ENCODE measurements around the gene NCF4.

NCF4 gene

DNA sequence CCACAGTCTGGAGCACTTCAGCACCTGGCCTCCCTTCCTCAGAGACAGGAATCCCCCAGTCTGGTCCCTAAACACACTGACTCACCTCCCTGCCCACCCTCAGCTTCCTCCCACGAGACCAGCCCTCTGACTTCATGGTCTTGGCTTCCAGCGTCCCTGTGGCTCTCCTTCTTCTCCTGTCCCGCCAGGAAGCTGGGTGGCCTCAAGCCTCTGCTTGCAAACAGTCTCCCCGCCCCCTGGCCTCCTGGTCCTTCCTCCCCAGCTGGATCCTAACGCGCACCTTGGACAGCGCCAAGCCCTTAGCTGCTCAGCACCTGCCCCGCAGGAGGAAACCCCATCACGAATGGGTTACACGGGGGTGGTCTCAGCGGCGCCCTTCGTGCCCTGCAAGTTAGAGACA, 4.5 kb downstream of the NCF4 start:
- no peak for DNase-seq

DNA sequence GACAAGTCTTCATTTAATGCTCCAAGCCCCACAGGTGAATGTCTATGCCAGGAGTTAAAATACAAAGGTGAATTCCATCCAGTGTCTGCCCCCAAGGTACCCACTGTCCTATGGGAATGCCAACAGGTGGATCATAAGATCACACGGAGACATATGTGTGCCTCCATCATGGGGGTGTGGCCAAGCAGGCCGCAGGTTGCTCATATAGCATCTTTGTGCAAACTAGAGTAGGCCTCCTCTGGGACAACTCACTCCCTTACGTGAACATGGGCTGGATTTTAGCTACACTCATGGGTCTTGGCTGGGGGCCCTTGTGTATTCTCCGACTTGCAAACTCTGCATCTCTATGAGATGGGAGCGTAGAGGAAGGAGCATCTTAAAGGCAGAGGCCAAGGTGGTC, 6.9 kb downstream of the NCF4 start:
- DNase-seq = no peak

DNA sequence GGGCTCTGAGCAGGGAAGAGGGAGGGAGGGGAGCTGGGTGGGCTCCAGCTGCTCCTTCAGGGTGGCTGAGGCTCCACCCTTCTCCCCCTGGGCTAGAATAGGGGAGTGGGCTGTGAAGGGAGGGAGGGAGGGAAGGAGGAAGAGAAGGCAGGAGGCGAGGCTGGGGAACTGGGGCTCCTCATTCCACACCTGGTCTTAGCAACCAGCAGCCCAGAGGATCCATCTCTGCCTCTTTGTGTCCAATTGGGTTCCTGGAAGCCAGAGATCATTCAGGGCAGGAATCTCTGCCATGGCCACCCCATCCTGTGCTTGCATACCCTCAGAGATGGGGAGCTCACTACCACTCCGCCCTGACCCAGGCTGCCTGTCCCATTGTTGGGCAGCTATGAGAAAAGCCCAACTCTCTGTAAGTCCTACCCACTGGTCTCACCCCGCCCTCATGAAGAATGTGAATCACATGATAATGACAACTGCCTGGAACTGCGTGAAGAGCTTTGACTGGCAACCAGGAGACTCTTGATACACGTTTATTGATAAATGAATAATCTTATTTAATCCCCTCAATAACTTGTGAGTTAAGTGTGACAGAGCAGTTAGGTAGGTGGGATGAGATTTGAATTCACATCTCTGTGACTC, 7.9 kb downstream of the NCF4 start:
- no peak for DNase-seq

DNA sequence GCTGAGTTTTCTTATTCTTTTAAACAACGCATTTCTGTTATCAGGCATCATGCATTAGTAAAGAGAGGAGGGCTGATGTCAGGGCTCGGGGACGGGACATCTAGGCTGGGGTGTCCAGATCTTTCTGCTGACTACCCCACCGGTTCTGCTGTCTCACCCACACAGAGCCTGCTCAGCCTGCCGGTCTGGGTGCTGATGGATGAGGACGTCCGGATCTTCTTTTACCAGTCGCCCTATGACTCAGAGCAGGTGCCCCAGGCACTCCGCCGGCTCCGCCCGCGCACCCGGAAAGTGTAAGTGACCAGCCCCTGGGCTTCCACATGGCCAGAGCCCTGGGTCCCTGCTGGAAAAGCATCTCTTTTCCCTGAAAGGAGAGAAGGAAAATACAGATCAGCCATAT, 9.4 kb downstream of the NCF4 start:
- no peak for DNase-seq

DNA sequence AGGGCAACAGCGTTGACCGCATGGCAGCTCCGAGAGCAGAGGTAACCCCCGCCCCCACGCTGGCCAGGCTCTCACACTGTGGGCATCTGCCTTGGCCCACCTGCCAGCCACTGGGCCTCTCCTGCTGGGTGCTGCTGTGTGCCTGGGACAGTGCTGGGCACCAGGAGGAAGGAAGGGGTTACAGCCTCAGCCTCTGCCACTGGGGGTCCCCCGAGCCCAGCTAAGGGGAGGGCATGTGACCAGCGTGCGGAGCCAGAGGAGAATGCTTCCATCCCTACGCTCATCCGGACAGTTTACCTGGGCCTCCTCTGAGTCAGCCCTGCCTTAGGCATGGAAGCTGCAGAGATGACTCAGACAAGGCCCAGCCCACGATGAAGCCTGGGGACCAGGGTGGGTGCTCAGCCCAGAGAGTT, 10.9 kb downstream of the NCF4 start:
- DNase-seq = no peak

DNA sequence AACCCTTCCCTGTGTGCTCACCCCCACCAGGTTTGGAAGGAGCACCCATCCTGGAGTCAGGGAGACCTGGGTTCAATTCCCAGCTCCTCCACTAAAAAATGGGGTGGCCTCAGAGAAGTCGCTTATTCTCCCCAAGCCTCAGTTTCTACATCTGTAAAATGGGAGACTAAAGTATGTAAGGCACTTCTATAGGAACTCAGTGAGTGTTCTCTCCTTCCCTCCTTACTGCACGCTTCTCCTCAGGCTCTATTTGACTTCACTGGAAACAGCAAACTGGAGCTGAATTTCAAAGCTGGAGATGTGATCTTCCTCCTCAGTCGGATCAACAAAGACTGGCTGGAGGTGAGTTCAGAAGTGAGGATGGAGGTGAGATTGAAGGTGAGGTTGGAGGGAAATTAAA, 11.3 kb downstream of the NCF4 start:
- DNase-seq = no peak

DNA sequence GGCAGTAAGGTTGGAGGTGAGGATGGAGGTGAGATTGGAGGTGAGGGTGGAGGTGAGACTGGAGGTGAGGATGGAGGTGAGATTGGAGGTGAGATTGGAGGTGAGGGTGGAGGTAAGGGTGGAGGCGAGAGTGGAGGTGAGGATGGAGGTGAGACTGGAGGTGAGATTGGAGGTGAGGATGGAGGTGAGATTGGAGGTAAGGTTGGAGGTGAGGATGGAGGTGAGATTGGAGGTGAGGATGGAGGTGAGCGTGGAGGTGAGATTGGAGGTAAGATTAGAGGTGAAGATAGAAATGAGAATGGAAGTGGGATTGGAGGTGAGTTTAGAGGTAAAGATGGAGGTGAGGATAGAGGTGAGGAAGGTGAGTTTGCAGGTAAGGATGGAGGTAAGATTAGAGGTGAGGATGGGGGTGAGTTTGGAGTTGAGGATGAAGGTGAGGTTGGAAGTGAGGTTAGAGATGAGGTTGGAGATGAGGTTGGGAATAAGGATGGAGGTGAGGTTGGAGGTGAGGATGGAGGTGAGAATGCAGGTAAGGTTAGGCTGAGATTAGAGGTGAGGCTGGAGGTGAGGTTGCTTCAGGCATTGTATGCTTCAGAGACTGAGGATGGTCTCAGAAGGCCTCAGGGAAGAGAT, 12.2 kb downstream of the NCF4 start:
- DNase-seq = no peak

DNA sequence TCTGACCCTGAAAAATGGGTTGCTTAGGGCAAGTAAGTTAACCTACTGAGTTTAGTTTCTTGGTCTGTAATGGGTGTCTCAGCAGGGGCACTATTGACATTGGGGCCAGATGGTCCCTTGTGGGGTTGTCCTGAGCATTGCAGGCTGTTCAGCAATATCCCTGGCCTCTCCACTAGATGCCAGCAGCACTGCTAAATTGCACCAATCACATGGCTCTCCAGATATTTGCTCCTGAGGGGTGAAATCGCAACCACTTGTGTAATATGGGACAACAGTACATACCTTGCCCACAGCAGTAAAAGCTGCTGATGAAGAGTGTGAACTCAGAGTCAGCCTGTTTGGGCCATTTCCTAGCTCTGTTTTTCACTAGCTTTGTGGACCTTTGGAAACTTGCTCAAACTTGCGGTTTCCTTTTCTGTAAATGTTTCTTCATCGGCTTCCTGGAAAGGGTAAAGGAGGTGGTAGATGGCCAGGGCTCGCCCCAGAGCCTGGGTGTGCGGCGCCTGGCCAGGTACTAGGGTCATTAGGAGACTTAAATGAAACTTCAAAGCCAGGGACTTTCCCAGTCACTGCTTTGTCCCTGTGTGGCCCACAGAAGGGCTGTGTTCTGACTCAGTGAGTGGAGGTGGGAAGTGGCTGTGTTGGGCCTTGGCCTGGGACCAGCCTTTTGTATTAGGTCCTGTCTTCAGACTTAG, 13.0 kb downstream of the NCF4 start:
- no peak for DNase-seq

DNA sequence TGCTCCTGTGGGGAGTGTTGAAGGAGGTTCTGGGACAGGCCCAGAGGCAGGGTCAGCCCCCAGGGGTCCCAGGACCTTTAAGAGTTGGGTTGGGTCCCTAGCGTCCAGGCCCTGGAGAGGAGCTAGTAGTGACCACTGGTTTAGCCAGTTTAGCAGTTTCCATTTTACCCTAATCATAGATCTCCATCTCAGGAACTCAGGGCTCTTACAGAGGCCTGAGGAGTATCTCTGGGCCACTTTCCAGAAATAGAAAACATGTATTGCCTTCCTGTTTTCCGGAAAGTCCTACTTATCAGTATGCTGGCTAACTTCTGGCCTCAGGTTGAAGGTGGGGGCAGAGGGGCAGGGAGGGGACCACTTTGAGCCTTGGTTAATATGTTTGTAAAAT, 13.5 kb downstream of the NCF4 start:
- DNase-seq = no peak

DNA sequence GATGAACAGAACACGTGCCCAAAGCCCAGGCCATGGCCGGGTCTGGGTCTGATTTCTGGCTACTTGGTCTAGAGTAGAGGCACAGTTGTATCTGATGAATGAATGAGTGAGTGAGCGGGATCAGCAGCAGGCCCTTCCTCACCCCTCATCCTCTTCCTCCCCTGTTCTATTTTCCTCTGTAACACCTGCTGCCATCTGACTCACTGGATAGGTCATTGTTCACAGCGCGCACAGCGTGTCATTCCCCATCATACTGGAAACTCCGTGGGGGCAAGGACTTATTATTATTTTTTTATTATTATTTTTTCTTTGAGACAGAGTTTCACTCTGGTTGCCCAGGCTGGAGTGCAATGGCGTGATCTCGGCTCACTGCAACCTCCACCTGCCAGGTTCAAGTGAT, 13.9 kb downstream of the NCF4 start:
- DNase-seq = no peak

DNA sequence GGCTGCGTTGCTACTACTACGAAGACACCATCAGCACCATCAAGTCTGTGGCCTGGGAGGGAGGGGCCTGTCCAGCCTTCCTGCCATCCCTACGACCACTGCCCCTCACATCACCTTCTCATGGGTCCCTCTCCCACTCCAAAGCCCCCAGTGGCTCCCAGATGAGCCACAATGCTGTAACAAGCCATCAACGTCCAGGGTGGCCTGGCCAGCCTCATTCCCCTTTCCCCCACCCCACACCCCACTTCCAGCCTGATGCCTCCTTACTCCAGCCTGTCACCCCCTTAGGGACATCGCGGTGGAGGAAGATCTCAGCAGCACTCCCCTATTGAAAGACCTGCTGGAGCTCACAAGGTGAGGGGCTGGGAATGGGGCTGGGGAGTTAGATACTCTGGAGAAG, 14.9 kb downstream of the NCF4 start:
- DNase-seq = no peak

DNA sequence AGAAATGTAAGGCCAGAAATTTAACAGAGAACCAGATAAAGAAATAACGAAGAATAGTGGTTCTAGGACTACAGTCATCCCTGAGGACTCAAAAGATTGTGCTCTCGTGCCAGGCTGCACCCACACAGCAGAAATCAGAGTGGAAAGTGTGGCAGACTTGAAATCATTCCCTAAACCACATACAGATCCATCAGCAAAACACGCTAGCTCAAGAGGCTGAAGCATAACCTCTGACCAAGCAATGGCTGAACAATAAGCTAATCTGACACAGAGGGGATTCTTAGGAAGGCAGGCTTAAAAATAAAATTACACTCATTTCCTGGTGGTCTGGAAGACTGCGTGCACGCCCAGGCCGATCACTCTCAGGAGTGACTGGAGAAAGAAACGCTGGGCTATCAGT, 19.0 kb downstream of the NCF4 start:
- no peak for DNase-seq

DNA sequence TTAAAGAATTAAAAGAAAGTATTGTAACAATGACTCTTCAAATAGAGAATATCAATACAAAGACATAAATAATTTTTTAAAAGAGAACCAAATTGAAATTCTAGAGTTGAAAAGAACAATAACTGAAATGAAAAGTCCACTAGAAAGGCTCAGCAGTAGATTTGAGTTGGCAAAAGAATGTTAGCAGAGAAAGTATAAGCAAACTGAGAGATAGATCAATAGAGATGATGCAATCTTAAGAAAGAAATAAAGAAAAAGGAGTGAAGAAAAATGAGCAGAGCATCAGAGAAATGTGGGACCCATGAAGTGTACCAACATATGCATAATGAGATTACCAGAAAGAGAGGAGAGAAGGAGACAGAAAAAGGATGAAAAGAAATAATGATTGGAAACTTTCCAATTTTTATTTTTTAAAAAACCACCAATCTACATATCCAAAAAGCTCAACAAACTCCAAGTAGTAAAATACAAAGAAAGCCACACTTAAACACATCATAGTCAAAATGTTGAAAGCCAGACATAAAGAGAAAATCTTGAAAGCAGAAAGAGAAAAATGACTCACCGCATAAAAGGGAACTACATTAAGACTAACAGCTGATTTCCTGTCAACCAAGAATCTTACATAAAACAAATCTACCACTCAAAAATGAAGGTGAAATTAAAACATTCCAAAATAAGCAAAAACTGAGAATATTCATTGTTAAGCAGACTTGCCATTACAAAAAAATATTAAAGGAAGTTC, 20.9 kb downstream of the NCF4 start:
- DNase-seq = no peak

DNA sequence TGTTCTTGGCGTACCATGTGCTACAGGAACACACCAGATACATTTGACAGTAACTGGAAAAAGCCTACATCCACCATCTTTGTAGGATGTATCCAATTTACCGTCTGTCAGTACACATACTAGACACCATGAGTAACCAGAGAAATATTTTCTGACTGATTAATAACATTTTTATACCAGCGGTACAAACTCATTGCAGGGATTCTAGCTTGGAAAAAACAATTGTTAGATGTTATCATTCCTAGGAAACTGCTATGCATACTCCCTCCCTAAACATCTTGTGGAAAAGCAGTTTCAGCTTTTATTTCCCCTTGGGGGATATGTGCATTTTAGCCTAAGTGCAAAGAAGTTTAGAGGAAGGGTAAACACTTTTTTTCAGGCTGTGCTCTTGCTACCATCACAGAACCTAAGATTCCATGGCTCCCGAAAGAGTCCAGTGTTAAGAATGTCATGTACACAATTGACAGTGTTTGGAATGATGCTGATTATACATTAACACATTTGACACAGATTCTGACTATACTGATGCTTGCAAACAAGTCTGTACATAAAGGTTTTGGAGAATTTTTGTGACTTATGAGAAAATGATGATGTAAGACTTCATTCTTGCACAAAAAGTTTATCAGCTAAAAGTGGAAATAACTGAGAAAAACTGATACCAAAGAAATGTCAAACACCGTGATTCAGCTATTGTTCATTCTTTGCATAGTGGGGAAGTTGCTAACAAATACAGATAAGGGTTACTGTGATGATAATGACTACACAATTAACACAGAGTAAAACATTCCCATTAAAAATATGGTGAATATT, 23.7 kb downstream of the NCF4 start:
- DNase-seq = no peak

DNA sequence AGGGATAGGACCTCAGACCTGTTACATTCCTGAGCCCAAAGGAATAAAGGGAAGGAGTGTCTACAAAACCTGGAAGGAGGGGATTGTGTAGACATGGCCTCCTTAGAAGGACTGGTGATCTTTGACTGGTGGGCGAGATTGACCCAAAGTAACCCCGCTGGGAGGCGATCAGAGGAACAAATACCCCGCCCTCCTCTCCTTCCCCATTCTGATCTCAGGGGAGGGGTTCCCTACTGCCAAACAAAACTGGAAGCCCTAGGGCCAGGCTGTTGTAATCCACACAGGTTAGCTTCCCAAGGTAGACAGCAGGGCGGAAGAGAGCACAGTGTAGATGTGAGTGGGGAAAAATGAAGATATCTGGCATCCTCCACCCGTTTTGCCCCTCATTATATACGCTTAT, 24.7 kb downstream of the NCF4 start:
- DNase-seq = no peak

DNA sequence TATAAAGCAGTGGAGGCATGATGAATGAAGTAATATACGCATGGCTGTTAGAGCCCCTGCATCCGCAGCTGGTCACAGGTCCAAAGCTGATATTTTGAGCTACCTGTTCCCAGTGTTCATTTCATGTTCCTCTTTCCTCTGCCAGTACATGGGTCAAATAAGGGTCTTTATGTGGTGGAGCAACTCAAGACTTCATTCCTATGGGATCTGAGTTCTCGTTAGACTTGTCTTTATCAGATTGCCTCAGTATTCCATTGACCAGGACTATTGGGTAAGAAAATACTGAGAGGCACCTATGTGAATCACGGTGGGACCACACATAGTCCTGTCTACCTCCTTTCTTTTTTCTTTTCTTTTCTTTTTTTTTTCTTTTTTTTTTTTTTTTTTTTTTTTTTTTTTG, 25.2 kb downstream of the NCF4 start:
- DNase-seq = no peak

DNA sequence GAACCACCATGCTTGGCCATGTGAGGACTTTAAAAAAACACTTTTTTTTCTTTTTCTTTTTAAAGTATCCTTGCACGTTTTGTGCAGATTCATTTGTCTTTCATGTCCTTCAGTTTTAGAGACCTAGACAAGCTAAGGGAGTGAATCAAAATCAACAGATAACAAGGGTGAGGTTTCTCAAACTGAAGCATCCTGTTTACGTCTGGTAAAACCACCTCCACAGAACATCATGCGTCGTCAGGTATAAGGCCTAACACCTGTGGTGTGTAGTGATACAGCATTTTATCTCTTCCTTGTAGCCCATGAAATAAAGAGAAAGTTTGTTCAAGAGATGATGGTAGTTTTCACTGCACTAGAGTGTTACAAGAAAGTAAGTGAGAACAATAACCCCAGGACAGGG, 26.4 kb downstream of the NCF4 start:
- no peak for DNase-seq

DNA sequence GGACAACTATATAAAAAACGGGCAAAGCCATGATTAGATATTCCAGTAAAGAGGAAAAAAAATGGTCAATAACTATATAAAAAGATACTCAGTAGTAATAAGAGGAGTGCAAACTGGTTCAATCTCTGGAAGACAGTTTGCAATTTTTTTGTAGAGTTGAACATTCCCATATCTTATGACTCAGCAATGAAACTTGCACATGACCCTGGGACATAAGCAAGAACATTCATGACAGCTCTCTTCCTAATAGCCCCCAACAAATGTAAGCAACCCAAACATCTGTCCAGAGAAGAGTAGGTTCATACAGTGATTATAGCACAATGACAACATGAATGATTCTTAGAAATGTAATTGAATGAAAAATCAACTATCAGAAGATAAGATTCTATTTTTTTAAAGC, 30.8 kb downstream of the NCF4 start:
- no peak for DNase-seq

DNA sequence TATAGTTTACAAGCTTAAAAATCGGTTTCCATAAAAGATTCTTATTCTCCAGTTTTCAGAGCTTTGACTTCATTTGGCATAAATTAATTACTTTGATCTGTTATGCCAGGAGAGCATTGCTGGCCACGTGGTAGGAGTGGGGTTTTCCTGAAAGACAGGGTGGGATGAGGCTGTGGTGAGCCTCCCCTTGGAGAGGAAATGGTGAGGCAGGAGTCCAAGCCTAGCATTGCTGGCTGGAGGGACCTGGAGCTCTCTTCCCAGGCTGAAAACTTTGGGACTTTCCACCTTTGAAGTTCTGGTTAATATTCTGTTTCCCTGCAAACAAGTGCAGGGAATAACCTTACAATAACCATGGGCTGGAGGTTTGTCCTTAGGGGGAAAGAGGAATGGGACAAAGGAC, 31.5 kb downstream of the NCF4 start:
- no peak for DNase-seq

DNA sequence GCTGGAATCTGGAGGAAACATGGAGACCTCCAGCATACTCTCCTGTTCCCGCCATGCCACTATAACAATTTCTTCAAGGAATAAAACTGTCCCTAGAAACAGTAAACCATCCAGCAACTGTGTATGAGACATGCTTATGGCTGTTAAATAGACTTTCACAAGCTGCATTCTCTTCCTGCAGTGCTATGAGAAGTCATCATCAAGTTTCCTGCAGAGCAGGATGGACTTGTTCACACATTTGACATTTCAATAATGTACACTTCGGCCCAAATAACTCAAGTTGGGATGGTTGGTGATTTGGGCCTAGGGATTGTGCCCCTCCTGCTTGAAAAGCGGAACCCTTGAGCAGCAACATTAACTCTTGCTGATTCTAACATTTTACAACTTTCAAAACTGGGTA, 32.5 kb downstream of the NCF4 start:
- DNase-seq = no peak

DNA sequence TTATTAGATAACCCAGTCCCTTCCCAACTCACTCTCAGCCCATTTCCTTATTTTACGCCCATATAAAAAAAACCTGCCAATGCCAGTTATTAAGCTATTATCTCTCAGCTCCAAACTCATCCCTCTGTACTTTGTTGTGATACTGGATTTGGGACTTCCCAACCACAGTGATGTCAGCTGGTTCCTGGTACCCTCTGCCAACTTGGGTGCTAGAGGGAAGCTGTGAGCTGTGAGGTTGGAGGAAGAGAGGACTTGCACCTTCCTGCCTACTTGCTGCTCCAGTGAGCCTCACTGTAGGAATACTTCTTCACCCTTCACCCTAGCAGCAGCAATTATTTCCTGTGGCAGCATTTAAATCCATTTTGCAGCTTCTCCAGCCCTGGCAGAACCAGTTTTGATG, 33.5 kb downstream of the NCF4 start:
- DNase-seq = no peak

DNA sequence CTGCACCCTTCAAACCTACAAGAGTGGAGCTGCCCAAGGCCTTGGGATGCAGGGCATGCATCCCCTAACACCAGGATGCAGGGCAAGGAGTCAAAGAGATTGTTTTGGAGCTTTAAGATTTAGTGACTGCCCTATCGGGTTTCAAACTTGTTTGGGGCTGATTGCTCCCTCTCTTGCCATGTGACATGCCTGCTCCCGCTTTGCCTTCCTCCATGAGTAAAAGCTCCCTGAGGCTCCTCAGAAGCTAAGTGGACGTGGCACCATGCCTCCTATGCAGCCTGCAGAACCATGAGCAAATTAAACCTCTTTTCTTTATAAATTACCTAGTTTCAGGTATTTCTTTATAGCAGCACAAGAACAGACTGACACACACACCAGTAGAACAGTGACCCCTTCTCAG, 36.8 kb downstream of the NCF4 start:
- DNase-seq = no peak

DNA sequence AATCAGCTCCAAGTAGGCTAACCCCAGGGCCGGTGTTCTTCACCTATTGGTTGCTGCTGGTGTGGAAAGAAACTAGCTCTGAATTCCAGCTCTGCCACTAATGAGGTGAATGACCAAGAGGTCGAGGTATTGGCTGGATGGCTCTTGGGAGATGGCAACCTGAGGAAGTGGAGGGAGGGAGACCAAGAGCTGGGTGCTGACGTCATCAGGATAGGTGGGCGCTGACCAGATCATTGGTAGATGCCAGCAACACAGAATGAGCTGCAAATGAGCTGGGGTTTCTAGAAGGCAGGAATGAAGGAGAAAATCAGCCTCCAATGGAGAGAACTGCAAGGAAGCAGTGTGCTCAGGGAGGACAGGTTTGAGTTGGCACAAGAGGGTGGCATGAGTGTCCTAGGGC, 37.9 kb downstream of the NCF4 start:
- DNase-seq = no peak

Data from NCI-H1092 (cell line).